Activated CD8-positive, alpha-beta T cell treated with anti-CD3 and anti-CD28 coated beads for 36 hours (primary cell): ENCODE data around the gene P3H2. TPM values are rescaled to one million over a fixed set of nuclear protein-coding genes. Genes with fewer than 3 reads are reported as not detected.

ENCODE experiments used
- ATAC-seq: fragments of 200-7000 bp; cut with Tn5 transposase; one replicate; pipeline ENCODE4 v1.10.0; 2021; ENCODE audit warnings: mild to moderate bottlenecking, moderate library complexity
- CTCF ChIA-PET: fragments of 350-600 bp; sonication (Branson Sonifier 250); formaldehyde crosslinking; loops from one replicate; lab custom pipeline; 2021; ENCODE audit warnings: antibody characterized with exemption; lab: Charles Lee
- POLR2A ChIA-PET: fragments of 350-600 bp; sonication (Branson Sonifier 250); formaldehyde crosslinking; loops from one replicate; lab custom pipeline; 2021; ENCODE audit warnings: antibody characterized with exemption; lab: Charles Lee
- DNase-seq: peaks from one replicate; pipeline ENCODE4 v3.0.0-alpha.2; 2020
- H3K27ac Mint-ChIP-seq: one replicate; pipeline ENCODE4 v1.8.0; 2021; ENCODE audit warnings: mild to moderate bottlenecking, mixed read lengths
- H3K27me3 Mint-ChIP-seq: one replicate; pipeline ENCODE4 v1.8.0; 2021; ENCODE audit warnings: mixed read lengths
- H3K36me3 Mint-ChIP-seq: one replicate; pipeline ENCODE4 v1.8.0; 2021; ENCODE audit warnings: low read depth, mixed read lengths
- H3K4me1 Mint-ChIP-seq: one replicate; pipeline ENCODE4 v1.8.0; 2021; ENCODE audit warnings: low read depth, mixed read lengths
- H3K4me3 Mint-ChIP-seq: one replicate; pipeline ENCODE4 v1.8.0; 2021; ENCODE audit warnings: mild to moderate bottlenecking, moderate library complexity, mixed read lengths
- H3K9me3 Mint-ChIP-seq: one replicate; pipeline ENCODE4 v1.8.0; 2021; ENCODE audit warnings: mixed read lengths
- CTCF ChIP-seq: fragments of 200-600 bp; IDR thresholded peaks from one replicate; pipeline ENCODE4 v1.8.0; 2022; ENCODE audit warnings: antibody characterized with exemption, mild to moderate bottlenecking
- intact Hi-C: fragments of 100-400 bp; cut with micrococcal nuclease; formaldehyde crosslinking; loops from one replicate; pipeline ENCODE4 v1.10.0; 2022
- total RNA-seq, 2 experiments: library from RNA; stranded (reverse); gene quantifications; one replicate each; pipeline ENCODE4 v1.2.3, GENCODE V29; 2021

P3H2 gene
- total RNA-seq, 2 experiments from 2014 or later: not detected

- peaks cover 22% of the 10 kb centered on the region for H3K27me3 Mint-ChIP-seq
- H3K9me3 Mint-ChIP-seq: no peaks in the 10 kb centered on the region
- no peak overlapping the region for H3K4me3 Mint-ChIP-seq
- no peak overlapping the region for H3K27ac Mint-ChIP-seq
- intact Hi-C loops: no loop called here
- H3K4me1 Mint-ChIP-seq: no peaks in the 10 kb centered on the region
- H3K36me3 Mint-ChIP-seq: no peaks in the 10 kb centered on the region
- POLR2A ChIA-PET: no interaction called here
- DNase-seq (peak; percentile 2), ATAC-seq (no peak)
- CTCF ChIA-PET: no interaction called here
- no peak for TF ChIP-seq CTCF
Measured at GRCh38 chr3:190131329-190131728, 10.6 kb upstream of the P3H2 start.

- H3K4me3 Mint-ChIP-seq: no peak overlapping the region
- ATAC-seq: no peak
- DNase-seq: no peak
- no peaks in the 10 kb centered on the region for H3K9me3 Mint-ChIP-seq
- intact Hi-C loops: no loop called here
- ChIA-PET CTCF (no interaction called here), POLR2A (no interaction called here)
- H3K27me3 Mint-ChIP-seq: peaks cover 21% of the 10 kb centered on the region
- no peaks in the 10 kb centered on the region for H3K4me1 Mint-ChIP-seq
- no peaks in the 10 kb centered on the region for H3K36me3 Mint-ChIP-seq
- TF ChIP-seq CTCF: no peak
- no peak overlapping the region for H3K27ac Mint-ChIP-seq
Measured at GRCh38 chr3:190130696-190131095, 10.0 kb upstream of the P3H2 start.

GRCh38 chr3:190130037-190130436, 9.3 kb upstream of the P3H2 start:
- DNase-seq (no peak), ATAC-seq (no peak)
- intact Hi-C loops: no loop called here
- ChIA-PET CTCF (no interaction called here), POLR2A (no interaction called here)
- no peaks in the 10 kb centered on the region for H3K36me3 Mint-ChIP-seq
- no peak for TF ChIP-seq CTCF
- H3K9me3 Mint-ChIP-seq: no peaks in the 10 kb centered on the region
- H3K4me3 Mint-ChIP-seq: no peak overlapping the region
- no peak overlapping the region for H3K27ac Mint-ChIP-seq
- H3K4me1 Mint-ChIP-seq: no peaks in the 10 kb centered on the region
- H3K27me3 Mint-ChIP-seq: peaks cover 21% of the 10 kb centered on the region

GRCh38 chr3:190127797-190128196, 7.1 kb upstream of the P3H2 start:
- DNase-seq (no peak), ATAC-seq (no peak)
- intact Hi-C loops: loop anchor here (10.0 kb wide), 1 partner anchor 477 kb away; no protein-coding TSS in a partner anchor
- Mint-ChIP-seq H3K27ac (no peak overlapping the region), H3K36me3 (no peaks in the 10 kb centered on the region), H3K4me1 (no peaks in the 10 kb centered on the region), H3K27me3 (peaks cover 19% of the 10 kb centered on the region), H3K9me3 (no peaks in the 10 kb centered on the region), H3K4me3 (no peak overlapping the region)
- no peak for TF ChIP-seq CTCF
- ChIA-PET POLR2A (no interaction called here), CTCF (no interaction called here)

- TF ChIP-seq CTCF: no peak
- peaks cover 19% of the 10 kb centered on the region for H3K27me3 Mint-ChIP-seq
- no peak for ATAC-seq
- H3K27ac Mint-ChIP-seq: no peak overlapping the region
- DNase-seq: no peak
- intact Hi-C loops: loop anchor here (10.0 kb wide), 1 partner anchor 478 kb away; no protein-coding TSS in a partner anchor
- ChIA-PET POLR2A (no interaction called here), CTCF (no interaction called here)
- H3K9me3 Mint-ChIP-seq: no peaks in the 10 kb centered on the region
- no peaks in the 10 kb centered on the region for H3K4me1 Mint-ChIP-seq
- no peaks in the 10 kb centered on the region for H3K36me3 Mint-ChIP-seq
- H3K4me3 Mint-ChIP-seq: no peak overlapping the region
Measured at GRCh38 chr3:190127195-190127594, 6.5 kb upstream of the P3H2 start.
